K562 (cell line): ENCODE measurements around the gene ZNF280D. TPM values are rescaled to one million over a fixed set of nuclear protein-coding genes. Genes with fewer than 3 reads are reported as not detected.

ENCODE experiments used
- BRD9 ChIP-seq: fragments of 450-650 bp; IDR thresholded peaks from 2 replicates; pipeline ENCODE4 v1.6.1; 2018; ENCODE audit warnings: low read depth; ENCODE audit not compliant: partially characterized antibody
- CCNT2 ChIP-seq: IDR thresholded peaks from 2 replicates; pipeline ENCODE4 v1.6.1; 2011; ENCODE audit warnings: borderline replicate concordance, low read depth, mild to moderate bottlenecking, moderate library complexity, mixed read lengths, low read length; ENCODE audit not compliant: insufficient read length; ENCODE audit errors: extremely low read depth
- FOXJ2 ChIP-seq: fragments of 200-800 bp; sonication (Bioruptor generic); IDR thresholded peaks from 2 replicates; pipeline ENCODE4 v1.6.1; 2016; ENCODE audit warnings: missing genetic modification characterization, missing compliant biosample characterization
- HDAC2 ChIP-seq: fragments of 450-650 bp; IDR thresholded peaks from 2 replicates; pipeline ENCODE4 v1.6.1; 2016; ENCODE audit warnings: mild to moderate bottlenecking
- HDAC3 ChIP-seq: fragments of 450-650 bp; IDR thresholded peaks from 2 replicates; pipeline ENCODE4 v1.6.1; 2018; ENCODE audit warnings: borderline replicate concordance, mild to moderate bottlenecking, moderate library complexity; ENCODE audit not compliant: partially characterized antibody
- NFIC ChIP-seq: fragments of 450-650 bp; IDR thresholded peaks from 2 replicates; pipeline ENCODE4 v1.6.1; 2017; ENCODE audit warnings: mild to moderate bottlenecking, inconsistent platforms
- NUFIP1 ChIP-seq: fragments of 450-650 bp; IDR thresholded peaks from 2 replicates; pipeline ENCODE4 v1.6.1; 2018; ENCODE audit not compliant: partially characterized antibody
- PCBP1 ChIP-seq: fragments of 200-400 bp; formaldehyde crosslinking; IDR thresholded peaks from 2 replicates; pipeline ENCODE4 v1.6.1; 2018; ENCODE audit warnings: mild to moderate bottlenecking, low read depth, low read length; ENCODE audit not compliant: poor library complexity, severe bottlenecking
- RBM34 ChIP-seq: fragments of 200-400 bp; formaldehyde crosslinking; IDR thresholded peaks from 2 replicates; pipeline ENCODE4 v1.6.1; 2018; ENCODE audit warnings: low read length, borderline replicate concordance; ENCODE audit not compliant: insufficient read depth
- RFX5 ChIP-seq: IDR thresholded peaks from 2 replicates; pipeline ENCODE4 v1.6.1; 2011; ENCODE audit warnings: low read depth, mild to moderate bottlenecking, improper control_type of control experiment, low read length
- SREBF2 ChIP-seq: sonication (generic); formaldehyde crosslinking; IDR thresholded peaks from 2 replicates; pipeline ENCODE4 v1.4.0; 2020; ENCODE audit warnings: mild to moderate bottlenecking, missing genetic modification reagents
- SRF ChIP-seq, 2 experiments: fragments of 250-450, 450-650 bp in 1 of 2; sonication (Bioruptor Pico) in 1 of 2; sonication (generic) in 1 of 2; formaldehyde crosslinking; IDR thresholded peaks; 2 replicates each; pipeline versions ENCODE4 v1.5.0 to v1.5.1; 2020 to 2022; ENCODE audit warnings: mild to moderate bottlenecking in 1 of 2, missing genetic modification reagents in 1 of 2
- U2AF1 ChIP-seq: fragments of 200-400 bp; formaldehyde crosslinking; optimal IDR thresholded peaks from 2 replicates; pipeline ENCODE3; 2017; ENCODE audit warnings: mild to moderate bottlenecking, low read depth, low read length, moderate library complexity
- U2AF2 ChIP-seq: fragments of 200-400 bp; formaldehyde crosslinking; optimal IDR thresholded peaks from 2 replicates; pipeline ENCODE3; 2017; ENCODE audit warnings: low read depth, mild to moderate bottlenecking, low read length
- ZNF24 ChIP-seq: fragments of 450-650 bp; IDR thresholded peaks from 2 replicates; pipeline ENCODE4 v1.6.1; 2016
- ZNF316 ChIP-seq: fragments of 450-650 bp; IDR thresholded peaks from 2 replicates; pipeline ENCODE4 v1.6.1; 2016
- polyA plus RNA-seq, 8 experiments: library from polyadenylated mRNA; depleted of rRNA in 4 of 8; stranded (reverse) in 5 of 8; unstranded in 3 of 8; fragments of >200 nt; fragmentation: Nextera tagmentation in 2 of 8; fragmentation: Illumina TruSeq in 1 of 8; extraction: Ambion mirVana in 2 of 8; extraction: Trizol in 1 of 8; gene quantifications; 2 replicates each; pipeline versions ENCODE4 v1.2.1 to v1.2.3, GENCODE V29; 2011 to 2014; ENCODE audit warnings: inconsistent platforms in 1 of 8, missing spikeins in 1 of 8
- total RNA-seq, 7 experiments: library from RNA; depleted of rRNA in 6 of 7; stranded (reverse); fragments of >200 nt in 6 of 7; fragmentation: Illumina TruSeq in 2 of 7; extraction: Trizol in 2 of 7; gene quantifications; 2 replicates each; pipeline versions ENCODE4 v1.2.1 to v1.2.3, GENCODE V29; 2011 to 2021; ENCODE audit warnings: low replicate concordance in 1 of 7
- TF ChIP-seq, protein P1 (sequence below), 2 experiments: fragments of 450-650 bp; IDR thresholded peaks; 2 replicates each; pipeline ENCODE4 v1.6.1; 2016; ENCODE audit warnings: mild to moderate bottlenecking in 2 of 2, borderline replicate concordance in 1 of 2, low read depth in 1 of 2, moderate library complexity in 1 of 2
- TF ChIP-seq, protein P2 (sequence below): fragments of 450-650 bp; IDR thresholded peaks from 2 replicates; pipeline ENCODE4 v1.6.1; 2017; ENCODE audit warnings: antibody characterized with exemption

ZNF280D gene
- total and polyA plus RNA-seq, 9 of the 15 experiments (the other 6 are each of a cell fraction or from before 2014, with no cell fraction given) = 8.3 to 21.8 (median 18.4) TPM

DNA sequence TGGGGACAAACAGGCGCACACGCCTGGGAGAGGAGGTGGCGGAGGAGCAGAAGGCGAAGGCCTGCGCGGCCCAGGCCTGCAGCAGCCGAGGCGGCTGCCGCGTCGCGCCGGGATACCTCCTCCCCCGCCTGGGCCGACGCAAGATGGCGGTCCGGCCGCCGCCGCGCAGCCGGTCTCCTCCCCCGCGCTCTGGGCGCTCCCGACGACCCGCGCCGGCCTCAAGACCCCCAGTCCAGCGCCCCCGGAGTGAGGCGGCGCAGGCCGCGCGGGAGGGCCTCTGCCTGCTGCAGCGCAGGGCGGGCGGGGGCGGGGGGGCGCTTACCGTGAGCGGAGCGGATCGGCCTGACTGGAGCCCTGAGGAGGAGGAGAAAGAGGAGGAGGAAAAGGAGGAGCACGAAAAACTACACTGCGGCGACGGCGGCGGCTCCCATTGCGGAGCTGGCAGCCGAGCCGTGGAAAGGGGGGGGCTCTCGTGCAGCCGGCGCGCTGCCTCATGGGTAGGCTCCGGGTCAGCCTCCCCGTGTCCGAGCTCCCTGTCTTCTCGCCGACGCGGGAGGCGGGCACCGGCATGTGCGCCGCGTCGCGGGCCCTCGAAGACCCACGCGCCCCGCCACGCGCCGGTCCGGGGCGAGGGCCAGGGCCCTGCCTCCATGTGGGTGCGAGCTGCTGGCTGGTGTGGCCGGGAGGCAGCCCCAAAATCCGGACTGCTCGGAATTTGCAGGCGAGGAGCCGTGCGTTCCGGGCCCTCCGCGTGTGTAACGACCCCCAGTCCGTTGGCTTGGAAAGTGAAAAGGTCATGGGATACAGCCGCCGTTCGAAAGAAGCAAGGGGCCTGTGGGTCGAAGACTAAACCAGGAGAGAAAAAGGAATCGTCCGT lies at the start of gene ZNF280D (continued):
- TF ChIP-seq, protein P1, sequence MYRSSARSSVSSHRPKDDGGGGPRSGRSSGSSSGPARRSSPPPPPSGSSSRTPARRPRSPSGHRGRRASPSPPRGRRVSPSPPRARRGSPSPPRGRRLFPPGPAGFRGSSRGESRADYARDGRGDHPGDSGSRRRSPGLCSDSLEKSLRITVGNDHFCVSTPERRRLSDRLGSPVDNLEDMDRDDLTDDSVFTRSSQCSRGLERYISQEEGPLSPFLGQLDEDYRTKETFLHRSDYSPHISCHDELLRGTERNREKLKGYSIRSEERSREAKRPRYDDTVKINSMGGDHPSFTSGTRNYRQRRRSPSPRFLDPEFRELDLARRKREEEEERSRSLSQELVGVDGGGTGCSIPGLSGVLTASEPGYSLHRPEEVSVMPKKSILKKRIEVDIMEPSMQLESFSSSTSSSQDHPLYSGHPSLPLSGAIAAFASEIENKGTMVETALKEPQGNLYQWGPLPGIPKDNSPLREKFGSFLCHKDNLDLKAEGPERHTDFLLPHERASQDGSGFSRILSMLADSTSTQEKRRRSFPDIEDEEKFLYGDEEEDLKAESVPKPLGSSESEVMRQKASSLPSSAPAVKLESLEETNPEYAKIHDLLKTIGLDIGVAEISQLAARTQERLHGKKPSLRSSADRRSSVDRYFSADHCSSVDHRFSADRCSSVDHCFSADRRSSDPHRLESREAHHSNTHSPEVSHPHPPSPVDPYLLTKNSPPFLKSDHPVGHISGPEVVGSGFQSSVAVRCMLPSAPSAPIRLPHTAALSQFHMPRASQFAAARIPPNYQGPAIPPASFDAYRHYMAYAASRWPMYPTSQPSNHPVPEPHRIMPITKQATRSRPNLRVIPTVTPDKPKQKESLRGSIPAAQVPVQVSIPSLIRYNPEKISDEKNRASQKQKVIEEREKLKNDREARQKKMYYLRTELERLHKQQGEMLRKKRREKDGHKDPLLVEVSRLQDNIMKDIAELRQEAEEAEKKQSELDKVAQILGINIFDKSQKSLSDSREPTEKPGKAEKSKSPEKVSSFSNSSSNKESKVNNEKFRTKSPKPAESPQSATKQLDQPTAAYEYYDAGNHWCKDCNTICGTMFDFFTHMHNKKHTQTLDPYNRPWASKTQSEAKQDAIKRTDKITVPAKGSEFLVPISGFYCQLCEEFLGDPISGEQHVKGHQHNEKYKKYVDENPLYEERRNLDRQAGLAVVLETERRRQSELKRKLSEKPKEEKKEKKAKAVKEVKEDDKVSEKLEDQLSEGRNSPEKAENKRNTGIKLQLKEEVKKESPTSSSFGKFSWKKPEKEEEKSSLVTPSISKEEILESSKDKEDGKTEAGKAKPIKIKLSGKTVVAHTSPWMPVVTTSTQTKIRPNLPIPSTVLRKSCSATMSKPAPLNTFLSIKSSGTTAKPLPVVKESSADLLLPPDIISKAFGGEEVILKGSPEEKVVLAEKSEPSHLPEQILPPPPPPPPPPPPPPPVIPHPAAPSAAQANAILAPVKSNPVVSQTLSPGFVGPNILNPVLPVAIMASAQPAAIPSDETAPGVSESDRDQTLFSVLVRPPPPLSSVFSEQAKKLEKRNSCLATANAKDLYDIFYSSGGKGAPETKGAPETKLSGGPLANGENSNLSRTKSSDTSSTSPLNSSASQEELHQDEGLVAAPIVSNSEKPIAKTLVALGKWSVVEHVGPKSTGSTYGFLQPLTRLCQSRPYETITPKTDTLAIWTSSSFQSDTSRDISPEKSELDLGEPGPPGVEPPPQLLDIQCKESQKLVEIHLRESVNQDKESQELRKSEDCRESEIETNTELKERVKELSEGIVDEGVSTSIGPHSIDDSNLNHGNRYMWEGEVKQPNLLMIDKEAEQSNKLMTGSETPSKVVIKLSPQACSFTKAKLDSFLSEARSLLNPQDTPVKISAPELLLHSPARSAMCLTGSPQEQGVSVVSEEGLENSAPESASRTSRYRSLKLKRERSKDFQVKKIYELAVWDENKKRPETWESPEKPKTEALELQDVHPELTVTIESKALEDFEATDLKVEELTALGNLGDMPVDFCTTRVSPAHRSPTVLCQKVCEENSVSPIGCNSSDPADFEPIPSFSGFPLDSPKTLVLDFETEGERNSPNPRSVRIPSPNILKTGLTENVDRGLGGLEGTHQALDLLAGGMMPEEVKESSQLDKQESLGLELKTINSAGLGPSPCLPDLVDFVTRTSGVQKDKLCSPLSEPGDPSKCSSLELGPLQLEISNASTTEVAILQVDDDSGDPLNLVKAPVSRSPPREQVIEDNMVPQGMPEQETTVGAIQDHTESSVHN (IDR thresholded peaks at IDR 0.05; ENCODE audit: borderline replicate concordance in 1 of 2, low read depth in 1 of 2) = no peak
- 0 out of 2 replicates have a peak, but pooled peaks have one; percentile 52 for TF ChIP-seq HDAC2
- no peak for TF ChIP-seq BRD9
- TF ChIP-seq NFIC = 0 out of 2 replicates have a peak, but pooled peaks have one; percentile 25
- peak; percentile 72 for TF ChIP-seq PCBP1
- TF ChIP-seq FOXJ2 = 0 out of 2 replicates have a peak, but pooled peaks have one; percentile 54
- TF ChIP-seq SRF (CRISPR knock-in tag; IDR thresholded peaks at IDR 0.05) = peak; percentile 52 to 81; a peak in 2 of 4 replicates
- peak; percentile 65 for TF ChIP-seq ZNF24
- no peak for TF ChIP-seq U2AF1
- TF ChIP-seq HDAC3 = no peak
- TF ChIP-seq ZNF316 = no peak
- TF ChIP-seq RBM34 = no peak
- peak; percentile 80 for TF ChIP-seq CCNT2
- TF ChIP-seq NUFIP1 = peak; percentile 50
- no peak for TF ChIP-seq SREBF2
- no peak for TF ChIP-seq U2AF2
- TF ChIP-seq, protein P2, sequence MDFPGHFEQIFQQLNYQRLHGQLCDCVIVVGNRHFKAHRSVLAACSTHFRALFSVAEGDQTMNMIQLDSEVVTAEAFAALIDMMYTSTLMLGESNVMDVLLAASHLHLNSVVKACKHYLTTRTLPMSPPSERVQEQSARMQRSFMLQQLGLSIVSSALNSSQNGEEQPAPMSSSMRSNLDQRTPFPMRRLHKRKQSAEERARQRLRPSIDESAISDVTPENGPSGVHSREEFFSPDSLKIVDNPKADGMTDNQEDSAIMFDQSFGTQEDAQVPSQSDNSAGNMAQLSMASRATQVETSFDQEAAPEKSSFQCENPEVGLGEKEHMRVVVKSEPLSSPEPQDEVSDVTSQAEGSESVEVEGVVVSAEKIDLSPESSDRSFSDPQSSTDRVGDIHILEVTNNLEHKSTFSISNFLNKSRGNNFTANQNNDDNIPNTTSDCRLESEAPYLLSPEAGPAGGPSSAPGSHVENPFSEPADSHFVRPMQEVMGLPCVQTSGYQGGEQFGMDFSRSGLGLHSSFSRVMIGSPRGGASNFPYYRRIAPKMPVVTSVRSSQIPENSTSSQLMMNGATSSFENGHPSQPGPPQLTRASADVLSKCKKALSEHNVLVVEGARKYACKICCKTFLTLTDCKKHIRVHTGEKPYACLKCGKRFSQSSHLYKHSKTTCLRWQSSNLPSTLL = no peak
- TF ChIP-seq RFX5 = 0 out of 2 replicates have a peak, but pooled peaks have one; percentile 38
